H1 (cell line): ENCODE data around the gene PLS3.

Source experiments
- FOSL1 ChIP-seq: IDR thresholded peaks from 2 replicates; pipeline ENCODE4 v1.6.1; 2011; ENCODE audit warnings: mild to moderate bottlenecking, low read depth, low read length, moderate library complexity; ENCODE audit not compliant: insufficient read depth
- POLR2AphosphoS5 ChIP-seq: IDR thresholded peaks from 2 replicates; pipeline ENCODE4 v1.6.1; 2011; ENCODE audit warnings: low read depth, low read length
- SIN3A ChIP-seq, 2 experiments: IDR thresholded peaks in 1 of 2; conservative IDR thresholded peaks in 1 of 2; 2 replicates each; pipeline ENCODE4 v1.6.1; 2011 to 2012; ENCODE audit warnings: low read length in 2 of 2, improper control_type of control experiment in 1 of 2, low read depth in 1 of 2, mild to moderate bottlenecking in 1 of 2
- TF ChIP-seq, protein P1 (sequence below), 3 experiments: IDR thresholded peaks; 1 replicate in 2 of 3; 2 replicates in 1 of 3; pipeline versions ENCODE4 v1.5.1 to v1.6.1; 2011; ENCODE audit warnings: low read length in 3 of 3, mild to moderate bottlenecking in 3 of 3, inconsistent platforms in 2 of 3, low read depth in 1 of 3, moderate library complexity in 1 of 3; ENCODE audit not compliant: insufficient read depth in 1 of 3; ENCODE audit errors: control extremely low read depth in 1 of 3
- TF ChIP-seq, protein P2 (sequence below): IDR thresholded peaks from 2 replicates; pipeline ENCODE4 v1.6.1; 2012; ENCODE audit warnings: inconsistent platforms

DNA sequence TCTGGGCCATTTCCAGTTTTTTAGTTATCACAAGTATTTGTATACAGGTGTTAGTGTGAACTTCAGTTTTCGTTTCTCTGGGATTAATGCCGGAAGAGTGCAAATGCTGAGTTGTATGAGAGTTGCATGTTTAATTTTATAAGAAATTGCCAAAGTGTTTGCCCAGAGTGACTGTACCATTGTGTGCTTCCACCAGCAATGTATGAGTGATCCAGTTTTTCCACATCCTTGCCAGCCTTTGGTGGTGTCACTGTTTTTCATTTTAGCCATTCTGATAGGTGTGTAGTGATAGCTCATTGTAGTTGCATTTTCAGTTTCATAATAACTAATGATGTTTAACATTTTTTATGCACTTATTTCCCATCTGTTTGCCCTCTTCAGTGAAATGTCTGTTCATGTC, 18.4 kb downstream of the PLS3 start:
- TF ChIP-seq SIN3A (conservative IDR thresholded peaks at IDR 0.05 in 1 of 2, IDR thresholded peaks at IDR 0.05 in 1 of 2; ENCODE audit: low read depth in 1 of 2, low read length in 2 of 2) (no peak), FOSL1 (no peak), POLR2AphosphoS5 (no peak)
- TF ChIP-seq, protein P1, sequence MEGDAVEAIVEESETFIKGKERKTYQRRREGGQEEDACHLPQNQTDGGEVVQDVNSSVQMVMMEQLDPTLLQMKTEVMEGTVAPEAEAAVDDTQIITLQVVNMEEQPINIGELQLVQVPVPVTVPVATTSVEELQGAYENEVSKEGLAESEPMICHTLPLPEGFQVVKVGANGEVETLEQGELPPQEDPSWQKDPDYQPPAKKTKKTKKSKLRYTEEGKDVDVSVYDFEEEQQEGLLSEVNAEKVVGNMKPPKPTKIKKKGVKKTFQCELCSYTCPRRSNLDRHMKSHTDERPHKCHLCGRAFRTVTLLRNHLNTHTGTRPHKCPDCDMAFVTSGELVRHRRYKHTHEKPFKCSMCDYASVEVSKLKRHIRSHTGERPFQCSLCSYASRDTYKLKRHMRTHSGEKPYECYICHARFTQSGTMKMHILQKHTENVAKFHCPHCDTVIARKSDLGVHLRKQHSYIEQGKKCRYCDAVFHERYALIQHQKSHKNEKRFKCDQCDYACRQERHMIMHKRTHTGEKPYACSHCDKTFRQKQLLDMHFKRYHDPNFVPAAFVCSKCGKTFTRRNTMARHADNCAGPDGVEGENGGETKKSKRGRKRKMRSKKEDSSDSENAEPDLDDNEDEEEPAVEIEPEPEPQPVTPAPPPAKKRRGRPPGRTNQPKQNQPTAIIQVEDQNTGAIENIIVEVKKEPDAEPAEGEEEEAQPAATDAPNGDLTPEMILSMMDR (IDR thresholded peaks at IDR 0.05; ENCODE audit: control extremely low read depth in 1 of 3, insufficient read depth in 1 of 3, low read depth in 1 of 3, low read length in 3 of 3) = no peak
- TF ChIP-seq, protein P2, sequence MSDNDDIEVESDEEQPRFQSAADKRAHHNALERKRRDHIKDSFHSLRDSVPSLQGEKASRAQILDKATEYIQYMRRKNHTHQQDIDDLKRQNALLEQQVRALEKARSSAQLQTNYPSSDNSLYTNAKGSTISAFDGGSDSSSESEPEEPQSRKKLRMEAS = no peak
